GM19468 (cell line): ENCODE measurements around the gene WDFY3.

Experiments used
- ATAC-seq: cut with Tn5 transposase; IDR thresholded peaks from one replicate; pipeline ENCODE4 v1.9.1; 2021; ENCODE audit warnings: mild to moderate bottlenecking, moderate library complexity, moderate number of reproducible peaks; ENCODE audit not compliant: unreplicated experiment; ENCODE audit errors: extremely low read depth

WDFY3 gene, protein sequence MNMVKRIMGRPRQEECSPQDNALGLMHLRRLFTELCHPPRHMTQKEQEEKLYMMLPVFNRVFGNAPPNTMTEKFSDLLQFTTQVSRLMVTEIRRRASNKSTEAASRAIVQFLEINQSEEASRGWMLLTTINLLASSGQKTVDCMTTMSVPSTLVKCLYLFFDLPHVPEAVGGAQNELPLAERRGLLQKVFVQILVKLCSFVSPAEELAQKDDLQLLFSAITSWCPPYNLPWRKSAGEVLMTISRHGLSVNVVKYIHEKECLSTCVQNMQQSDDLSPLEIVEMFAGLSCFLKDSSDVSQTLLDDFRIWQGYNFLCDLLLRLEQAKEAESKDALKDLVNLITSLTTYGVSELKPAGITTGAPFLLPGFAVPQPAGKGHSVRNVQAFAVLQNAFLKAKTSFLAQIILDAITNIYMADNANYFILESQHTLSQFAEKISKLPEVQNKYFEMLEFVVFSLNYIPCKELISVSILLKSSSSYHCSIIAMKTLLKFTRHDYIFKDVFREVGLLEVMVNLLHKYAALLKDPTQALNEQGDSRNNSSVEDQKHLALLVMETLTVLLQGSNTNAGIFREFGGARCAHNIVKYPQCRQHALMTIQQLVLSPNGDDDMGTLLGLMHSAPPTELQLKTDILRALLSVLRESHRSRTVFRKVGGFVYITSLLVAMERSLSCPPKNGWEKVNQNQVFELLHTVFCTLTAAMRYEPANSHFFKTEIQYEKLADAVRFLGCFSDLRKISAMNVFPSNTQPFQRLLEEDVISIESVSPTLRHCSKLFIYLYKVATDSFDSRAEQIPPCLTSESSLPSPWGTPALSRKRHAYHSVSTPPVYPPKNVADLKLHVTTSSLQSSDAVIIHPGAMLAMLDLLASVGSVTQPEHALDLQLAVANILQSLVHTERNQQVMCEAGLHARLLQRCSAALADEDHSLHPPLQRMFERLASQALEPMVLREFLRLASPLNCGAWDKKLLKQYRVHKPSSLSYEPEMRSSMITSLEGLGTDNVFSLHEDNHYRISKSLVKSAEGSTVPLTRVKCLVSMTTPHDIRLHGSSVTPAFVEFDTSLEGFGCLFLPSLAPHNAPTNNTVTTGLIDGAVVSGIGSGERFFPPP (N-terminal part only)

GRCh38 chr4:84966382-84967242 is at the start of gene WDFY3:
Gene WDFY3 (minus strand): TSS chr4:84966690. CDS start chr4:84860591, 106,099 bp downstream.
- no peak for ATAC-seq

GRCh38 chr4:85005865-85006377 is 39.4 kb upstream of the WDFY3 start:
- no peak for ATAC-seq

- ATAC-seq, result no peak
These were observed 33.9 kb upstream of the WDFY3 start for GRCh38 chr4:85000343-85000742.

DNA sequence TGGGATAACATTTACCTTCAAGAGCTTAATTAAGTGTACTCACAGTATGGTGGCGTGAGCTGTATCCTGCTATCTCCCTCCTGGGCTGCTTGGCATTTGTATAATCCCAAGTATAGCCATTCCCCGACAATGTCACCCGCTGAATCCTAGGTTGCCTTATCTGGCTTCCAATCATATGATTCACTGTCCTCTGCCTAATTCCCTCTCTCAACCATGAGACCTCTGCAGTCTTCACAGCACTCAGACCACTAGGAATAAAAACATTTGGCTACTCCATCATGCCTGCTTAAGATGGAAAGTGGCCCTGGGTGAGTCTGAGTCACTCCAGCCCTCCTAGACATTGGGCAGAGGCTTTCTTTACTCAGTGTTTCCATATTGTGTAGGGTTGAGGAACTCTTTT is 28.9 kb upstream of the WDFY3 start:
- ATAC-seq, result no peak

GRCh38 chr4:84994280-84994679 is 27.8 kb upstream of the WDFY3 start:
- no peak for ATAC-seq

GRCh38 chr4:84985952-84986351 is 19.5 kb upstream of the WDFY3 start:
- no peak for ATAC-seq

GRCh38 chr4:84977396-84977795 is 10.9 kb upstream of the WDFY3 start:
- no peak for ATAC-seq

DNA sequence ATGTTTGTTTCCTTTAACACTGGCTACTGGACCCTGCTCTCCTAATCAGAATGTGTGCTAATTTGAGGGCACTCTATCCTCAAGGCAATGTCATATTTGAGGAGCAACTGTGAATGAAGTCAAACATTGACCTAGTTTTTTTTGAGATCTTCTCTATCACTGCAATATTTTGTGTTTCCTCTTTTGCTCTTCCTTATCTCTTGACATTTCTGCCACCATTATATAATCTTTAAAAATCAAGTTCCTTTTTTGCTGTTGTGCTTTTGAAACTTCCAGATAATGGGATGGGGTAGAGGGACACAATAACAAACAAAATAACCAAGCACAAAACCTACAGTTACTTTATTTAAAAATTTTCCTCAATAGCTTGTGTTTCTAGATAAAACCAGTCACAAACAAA is 7.4 kb upstream of the WDFY3 start:
- no peak for ATAC-seq

DNA sequence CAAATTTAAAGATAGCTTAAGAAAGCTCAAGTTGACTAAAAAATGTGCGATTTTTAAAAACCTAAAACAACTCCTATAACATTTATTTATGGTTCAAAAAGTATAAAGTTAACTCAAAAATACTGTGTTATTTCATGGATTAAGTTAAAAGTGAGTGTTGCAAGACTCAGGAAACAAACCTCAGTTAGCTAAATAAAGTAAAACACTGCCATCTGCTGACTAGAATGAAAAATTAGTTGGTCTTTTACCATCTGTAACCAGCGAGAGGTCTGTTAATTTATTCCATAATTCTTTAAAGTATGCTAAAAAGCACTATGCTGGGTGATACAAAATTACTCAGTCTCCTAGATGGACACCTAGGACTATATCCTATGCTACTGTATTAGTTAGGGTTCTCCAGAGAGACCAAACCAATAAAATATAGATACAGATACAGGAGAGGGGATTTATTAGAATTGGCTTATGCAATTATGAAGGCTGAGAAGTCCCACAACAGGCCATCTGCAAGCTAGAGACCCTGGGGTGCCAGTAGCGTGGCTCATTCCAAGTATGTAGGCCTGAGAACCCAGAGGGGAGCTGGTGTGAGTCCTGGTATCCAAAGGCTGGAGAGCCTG is 4.9 kb upstream of the WDFY3 start:
- ATAC-seq, result no peak

GRCh38 chr4:84968925-84969324 is 2.4 kb upstream of the WDFY3 start:
- no peak for ATAC-seq

DNA sequence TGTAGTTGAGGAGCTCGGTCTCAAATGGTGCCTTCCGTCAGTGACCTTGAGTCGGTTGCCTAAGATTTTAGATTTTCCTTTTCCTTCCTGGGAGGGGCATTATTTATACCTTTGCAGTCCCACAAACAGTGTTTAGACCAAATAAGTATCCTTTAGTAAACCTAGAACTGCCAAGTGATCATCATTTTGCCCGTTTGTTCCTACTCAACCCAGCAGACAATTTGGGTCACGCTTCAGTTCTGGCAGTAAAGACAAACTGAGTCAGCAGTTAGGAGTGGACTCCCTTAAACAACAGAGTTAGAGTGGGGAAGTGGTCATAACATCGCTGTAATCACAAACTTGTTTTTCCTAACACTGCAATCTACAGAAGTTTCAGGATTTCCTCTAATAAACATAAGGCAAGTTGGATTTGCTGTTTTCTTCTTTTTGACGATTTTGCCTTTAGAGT is 777 bp upstream of the WDFY3 start:
- ATAC-seq, result no peak

DNA sequence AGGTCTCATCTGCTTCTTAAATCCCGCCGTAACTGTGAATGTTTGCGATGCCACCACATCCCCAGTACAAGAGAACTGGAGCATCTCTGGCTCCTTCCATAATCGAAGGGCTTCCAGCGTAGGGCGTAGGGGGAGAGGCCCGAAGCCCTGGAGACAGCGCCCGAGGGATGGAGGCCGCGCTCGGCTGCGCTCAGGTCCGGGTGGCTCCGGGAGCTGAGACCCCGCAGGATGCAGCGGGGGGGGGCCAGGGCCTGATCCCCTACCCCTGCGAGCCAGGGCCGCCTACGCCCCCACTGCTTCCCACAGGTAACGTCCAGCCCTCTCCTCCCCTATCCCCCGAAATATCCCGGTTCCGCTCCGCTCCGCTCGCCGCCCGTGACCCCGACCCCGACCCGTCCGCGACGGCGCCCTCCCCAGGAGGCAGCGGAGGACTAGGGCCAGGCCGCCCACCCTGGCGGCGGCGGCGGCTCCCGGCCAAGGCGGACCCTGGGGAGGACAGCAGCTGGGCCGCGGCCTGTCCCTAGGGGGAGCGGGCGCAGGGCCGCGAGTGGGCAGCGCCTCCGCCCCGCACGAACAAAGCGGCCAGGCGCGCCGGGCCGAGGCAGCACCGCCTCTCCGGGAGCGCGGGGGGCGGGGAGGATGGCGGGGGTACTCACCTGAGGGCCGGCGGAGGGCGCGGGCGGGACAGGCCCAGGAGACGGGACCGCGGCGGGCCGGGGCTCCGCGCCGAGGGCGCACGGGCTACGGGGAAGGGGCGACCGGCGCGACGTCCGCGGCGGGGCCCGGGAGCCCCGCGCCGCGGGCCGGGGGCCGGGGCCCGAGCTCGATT is 723 bp downstream of the WDFY3 start:
- ATAC-seq, result no peak

DNA sequence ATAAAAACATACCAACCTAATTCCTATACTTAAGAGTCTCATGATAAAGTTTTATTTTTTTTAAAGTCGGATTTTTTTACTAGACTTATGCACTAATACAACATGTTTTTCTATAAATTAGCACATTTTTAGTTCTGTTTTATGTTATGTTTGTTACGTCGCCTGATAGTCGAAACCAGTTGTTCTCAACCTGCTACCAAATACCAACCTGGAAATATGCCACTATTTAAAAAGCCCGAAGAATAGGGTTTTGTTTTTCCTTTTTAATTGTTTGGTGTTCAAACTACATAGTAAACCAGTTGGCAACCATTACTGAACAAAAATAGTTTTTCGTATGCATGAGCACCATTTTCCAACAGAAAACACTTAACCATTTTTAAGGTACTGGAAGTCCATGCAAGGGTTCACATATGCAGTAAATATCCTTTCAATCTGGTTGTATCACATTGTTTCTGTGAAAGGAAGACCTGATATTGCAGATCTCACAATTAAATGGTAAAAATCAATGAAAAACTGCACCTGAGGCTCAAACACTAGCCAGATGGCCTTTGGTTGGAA is 1.4 kb downstream of the WDFY3 start:
- no peak for ATAC-seq

- no peak for ATAC-seq
These were observed 4.4 kb downstream of the WDFY3 start for GRCh38 chr4:84962102-84962501.

DNA sequence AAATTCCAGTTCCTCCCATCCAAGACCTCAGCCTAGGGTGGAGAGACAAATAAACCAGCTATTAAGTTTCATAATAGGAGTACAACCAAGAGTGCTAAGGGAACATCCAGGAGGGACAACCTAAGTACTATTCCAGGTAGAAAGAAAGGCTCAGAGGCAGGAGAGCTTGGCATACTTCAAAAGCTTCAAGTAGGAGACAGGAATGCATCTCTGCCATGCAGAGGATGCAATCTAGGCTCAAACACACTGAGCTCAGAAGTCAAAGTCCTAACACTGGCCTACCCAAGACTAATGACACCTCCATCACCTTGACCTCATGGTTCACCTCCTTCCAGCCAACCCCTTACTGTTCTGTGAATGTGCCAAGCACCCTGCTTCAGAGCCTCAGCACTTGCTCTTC is 8.1 kb downstream of the WDFY3 start:
- ATAC-seq, result no peak

DNA sequence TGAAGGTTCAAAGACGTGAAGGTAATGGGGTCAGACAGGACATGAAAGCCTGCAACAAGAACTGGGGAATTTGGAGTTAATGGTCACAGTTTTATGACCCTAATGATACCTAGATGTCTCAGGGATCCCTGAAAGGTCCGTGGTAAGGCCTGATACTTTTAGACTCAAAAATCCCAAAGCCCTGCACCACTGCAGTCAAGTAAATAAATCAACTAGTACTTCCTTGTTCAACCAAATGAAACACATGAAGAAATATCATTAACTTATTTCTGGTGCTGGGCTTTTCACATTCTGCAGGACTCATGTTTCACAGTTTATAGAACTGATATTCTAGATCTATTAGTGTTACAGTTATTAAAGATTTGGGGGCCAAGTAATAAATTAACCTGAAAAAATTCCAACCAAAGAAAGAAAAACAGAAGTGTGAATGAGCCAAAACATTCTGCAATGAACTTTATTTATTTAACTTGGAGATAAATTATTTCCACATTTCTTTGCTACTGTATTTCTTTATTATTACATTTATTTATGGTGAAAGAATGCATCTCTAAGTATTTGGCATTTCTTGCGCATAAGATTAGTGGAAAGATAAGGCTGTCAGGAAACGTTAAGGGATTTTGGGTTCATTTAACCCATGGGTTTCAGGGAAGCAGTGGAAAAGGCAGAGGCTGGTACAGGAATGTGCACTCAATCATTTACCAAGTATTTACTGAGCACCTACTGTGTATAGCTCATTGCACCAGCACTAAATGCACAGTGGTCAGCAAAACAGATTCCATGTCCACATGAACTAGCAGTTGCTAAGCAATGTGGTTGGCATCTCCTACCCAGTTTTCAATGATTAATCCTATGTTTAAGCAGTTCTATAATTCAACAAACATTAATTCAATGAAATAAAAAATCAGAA is 8.7 kb downstream of the WDFY3 start:
- no peak for ATAC-seq

DNA sequence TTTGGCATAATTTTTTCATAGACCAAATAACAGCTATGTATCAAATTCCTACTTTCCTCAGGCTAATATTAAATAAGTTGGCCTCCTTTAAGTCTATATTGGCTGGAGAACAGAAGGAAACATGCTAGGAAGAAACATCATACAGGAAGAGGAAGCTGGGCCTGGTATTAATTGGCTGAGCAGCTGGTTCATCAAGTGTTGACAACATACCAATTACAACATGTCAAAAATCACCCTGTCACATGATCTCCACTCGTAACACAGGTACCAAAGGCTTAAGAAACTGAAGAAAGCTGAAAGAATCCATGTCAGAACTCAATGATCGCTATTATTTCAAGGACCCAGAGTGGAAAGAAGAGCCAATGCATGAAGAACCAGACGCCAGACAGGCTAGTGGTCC is 10.5 kb downstream of the WDFY3 start:
- no peak for ATAC-seq
